Erythroblast (primary cell): Measurements from ENCODE around the gene DUS1L.

Experiments
- GATA1 ChIP-seq: IDR thresholded peaks from 2 replicates; pipeline ENCODE4 v1.6.1; 2011; ENCODE audit warnings: low read depth, mild to moderate bottlenecking, control low read depth, low read length, moderate library complexity
- POLR2A ChIP-seq: IDR thresholded peaks from 2 replicates; pipeline ENCODE4 v1.6.1; 2011; ENCODE audit warnings: mild to moderate bottlenecking, low read length

- TF ChIP-seq POLR2A (no peak), GATA1 (no peak)
These were observed 42.9 kb upstream of the DUS1L start for GRCh38 chr17:82108496-82108945.
